ENCODE measurements around the gene WNT1.

- no peak for TF ChIP-seq CTCF (IDR thresholded peaks at IDR 0.05; ENCODE audit: low read depth, low read length, poor library complexity, severe bottlenecking)
- no peak for TF ChIP-seq EZH2phosphoT487 (IDR thresholded peaks at IDR 0.05; ENCODE audit: borderline replicate concordance, low read length)
These were observed 49.9 kb downstream of the WNT1 start for GRCh38 chr12:49027846-49028555.

All from DOHH2 (cell line).